ENCODE results near the gene DYRK2.

DYRK2 gene

GRCh38 chr12:67646775-67647174, 1.8 kb upstream of the DYRK2 start:
- DNase-seq (ENCODE audit: low spot score), result no peak

- DNase-seq (ENCODE audit: low spot score), result no peak
Measured at GRCh38 chr12:67647181-67647798, 1.3 kb upstream of the DYRK2 start.

DNA sequence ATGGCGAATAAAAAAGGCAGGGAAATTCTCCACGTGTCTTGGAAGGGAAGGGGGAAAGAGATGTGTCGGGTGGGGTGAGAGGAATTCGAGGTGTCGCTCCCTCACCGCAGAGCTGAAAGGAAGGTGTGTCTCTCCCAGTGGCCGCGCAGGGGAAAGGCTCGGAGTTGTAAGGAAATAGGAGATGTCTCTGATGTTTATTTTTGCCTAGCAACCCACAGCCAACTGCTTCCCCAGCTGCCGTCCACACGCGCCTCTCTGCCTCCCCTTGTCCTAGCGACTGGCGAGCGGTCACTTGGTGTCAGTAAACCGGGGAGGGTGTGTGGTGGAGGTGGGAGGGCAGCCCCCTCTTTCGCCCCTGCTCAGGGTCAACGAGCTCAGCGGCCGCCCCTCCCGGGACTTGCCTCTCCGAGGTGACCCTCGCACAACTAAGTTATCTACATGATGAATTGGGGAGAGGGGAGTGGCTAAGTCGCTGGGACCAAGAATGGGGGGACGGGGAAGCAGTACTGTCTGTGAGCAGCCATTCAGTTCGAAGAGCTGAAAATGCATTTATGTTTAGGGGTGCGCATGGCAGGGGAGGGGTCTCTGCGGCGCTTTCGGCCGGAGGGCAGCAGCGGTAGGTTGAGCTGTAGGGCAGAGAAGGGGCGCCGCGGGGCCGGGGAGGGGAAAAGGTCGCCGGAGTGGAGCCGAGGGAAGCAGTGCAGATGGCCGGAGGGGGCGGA, 585 bp upstream of the DYRK2 start:
- peak; percentile 82 for DNase-seq (ENCODE audit: low spot score)

DNA sequence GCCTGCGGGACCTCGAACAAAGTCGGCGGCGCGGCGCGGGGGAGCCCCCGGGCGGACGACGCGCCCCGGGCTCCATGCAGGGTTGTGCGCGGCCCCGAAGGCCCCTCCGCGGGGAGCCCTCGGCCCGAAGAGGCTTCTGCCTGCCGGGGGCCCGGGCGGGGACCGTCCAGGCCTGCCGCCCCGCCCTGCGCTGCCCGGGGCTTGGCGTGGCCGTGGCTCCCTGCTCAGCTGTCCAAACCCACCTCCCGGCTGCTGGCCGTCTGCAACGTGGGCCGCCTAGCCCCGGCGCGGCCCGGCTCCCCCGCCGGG, 670 bp downstream of the DYRK2 start:
- DNase-seq (ENCODE audit: low spot score), result no peak

DNA sequence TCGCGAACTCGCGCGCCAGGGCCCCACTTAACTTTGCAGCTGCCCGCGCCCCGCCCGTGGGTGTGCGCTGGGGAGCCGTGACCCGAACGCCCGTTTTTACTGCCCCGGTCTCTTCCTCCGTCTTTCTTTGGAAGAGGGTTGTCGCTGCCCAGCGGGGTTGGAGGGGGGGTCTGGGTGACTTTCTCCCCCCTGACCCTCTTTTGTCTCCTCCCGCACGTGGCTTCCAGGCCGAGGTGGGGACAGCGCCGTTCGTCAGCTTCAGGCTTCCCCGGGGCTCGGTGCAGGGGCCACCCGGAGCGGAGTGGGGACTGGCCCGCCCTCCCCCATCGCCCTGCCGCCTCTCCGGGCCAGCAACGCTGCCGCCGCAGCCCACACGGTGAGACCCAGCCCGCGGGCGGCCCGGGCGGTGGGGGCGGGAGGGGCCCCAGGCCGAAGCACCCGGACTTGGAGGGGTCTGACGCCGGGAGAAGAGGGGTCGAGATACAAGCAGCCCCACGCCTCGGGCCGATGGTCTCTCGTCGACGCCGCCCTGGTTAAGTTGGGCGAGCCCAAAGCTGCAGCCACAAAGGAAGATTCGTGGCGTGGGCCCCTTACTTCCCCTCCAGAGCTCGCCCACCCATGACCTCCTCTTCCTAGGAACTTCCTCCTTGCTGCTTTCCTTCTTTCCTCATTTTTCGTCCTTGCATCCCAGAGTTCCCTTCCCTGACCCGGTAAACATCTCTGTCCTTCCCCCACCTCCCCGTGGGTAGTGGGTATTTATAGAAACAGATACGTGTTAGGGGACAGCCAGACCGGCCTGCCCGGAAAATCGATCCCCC, 1.2 kb downstream of the DYRK2 start:
- DNase-seq (ENCODE audit: low spot score), result peak; percentile 22

GRCh38 chr12:67650388-67651131, 2.0 kb downstream of the DYRK2 start:
- DNase-seq (ENCODE audit: low spot score), result peak; percentile 34

DNA sequence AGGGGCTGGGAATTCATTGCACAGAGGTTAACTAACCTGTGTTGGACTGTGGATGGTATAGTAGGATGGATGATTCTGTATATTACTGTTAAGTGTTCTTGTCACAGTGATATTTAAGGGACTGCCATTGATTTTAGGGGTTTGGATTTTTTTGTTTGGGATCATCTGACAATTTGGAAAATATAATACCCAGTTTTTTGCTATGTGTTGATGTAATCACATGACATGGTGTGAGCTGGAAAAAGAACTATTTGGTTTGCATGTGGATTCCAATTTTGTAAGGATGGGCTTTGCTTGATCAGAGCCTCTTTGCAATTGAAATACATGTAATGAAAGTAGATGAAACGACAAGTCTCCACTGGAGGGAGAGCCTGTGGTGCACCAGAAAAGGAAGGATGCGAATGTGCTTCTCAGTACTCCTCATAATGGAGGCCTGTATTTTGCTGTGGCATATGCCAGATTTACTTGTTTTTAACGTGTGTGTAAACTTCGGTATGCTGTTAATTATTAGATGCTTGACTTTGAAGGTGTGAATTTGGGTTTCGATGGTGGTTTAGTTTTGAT, 2.7 kb downstream of the DYRK2 start:
- peak; percentile 9 for DNase-seq (ENCODE audit: low spot score)

- DNase-seq (ENCODE audit: low spot score), result no peak
Measured at GRCh38 chr12:67655829-67656228, 7.3 kb downstream of the DYRK2 start.

GRCh38 chr12:67656251-67656650, 7.7 kb downstream of the DYRK2 start:
- no peak for DNase-seq (ENCODE audit: low spot score)

DNA sequence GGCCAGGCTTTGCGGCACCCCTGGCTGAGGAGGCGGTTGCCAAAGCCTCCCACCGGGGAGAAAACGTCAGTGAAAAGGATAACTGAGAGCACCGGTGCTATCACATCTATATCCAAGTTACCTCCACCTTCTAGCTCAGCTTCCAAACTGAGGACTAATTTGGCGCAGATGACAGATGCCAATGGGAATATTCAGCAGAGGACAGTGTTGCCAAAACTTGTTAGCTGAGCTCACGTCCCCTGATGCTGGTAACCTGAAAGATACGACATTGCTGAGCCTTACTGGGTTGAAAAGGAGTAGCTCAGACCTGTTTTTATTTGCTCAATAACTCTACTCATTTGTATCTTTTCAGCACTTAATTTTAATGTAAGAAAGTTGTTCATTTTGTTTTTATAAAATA, 9.9 kb downstream of the DYRK2 start:
- DNase-seq (ENCODE audit: low spot score), result no peak

GRCh38 chr12:67659292-67659691, 10.7 kb downstream of the DYRK2 start:
- DNase-seq (ENCODE audit: low spot score), result no peak

GRCh38 chr12:67661311-67662021, 12.9 kb downstream of the DYRK2 start:
- DNase-seq (ENCODE audit: low spot score), result no peak

DNA sequence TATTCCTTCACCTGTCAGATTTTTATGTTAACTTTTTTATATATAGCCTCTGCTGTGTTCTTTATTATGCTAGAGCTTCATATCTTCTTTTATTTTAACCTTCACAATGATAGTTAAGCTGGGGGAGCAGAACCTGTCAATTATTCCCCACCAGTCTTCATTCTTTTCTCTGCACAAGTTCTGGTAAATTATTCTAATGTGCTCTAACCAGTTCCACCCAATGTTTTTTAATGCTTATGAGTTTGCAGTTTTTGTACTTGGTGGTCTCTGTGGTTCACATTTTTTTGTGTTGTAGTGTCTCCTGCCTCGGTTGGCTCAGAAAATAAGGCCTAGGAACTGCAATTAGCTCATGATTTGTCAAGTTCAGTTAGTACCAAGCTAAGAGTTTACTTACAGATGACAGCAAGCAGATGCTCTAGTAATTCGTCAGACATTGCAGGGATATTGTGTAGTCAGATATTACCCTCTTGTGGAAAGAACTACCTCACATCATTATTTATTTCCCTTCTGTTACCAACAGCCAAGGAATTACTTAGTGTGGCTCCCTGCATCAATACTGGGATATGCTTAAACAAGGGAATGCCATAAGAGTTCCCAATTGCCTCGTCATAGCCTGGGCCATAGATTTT, 14.5 kb downstream of the DYRK2 start:
- no peak for DNase-seq (ENCODE audit: low spot score)

- no peak for DNase-seq (ENCODE audit: low spot score)
Measured at GRCh38 chr12:67664171-67664570, 15.6 kb downstream of the DYRK2 start.

DNA sequence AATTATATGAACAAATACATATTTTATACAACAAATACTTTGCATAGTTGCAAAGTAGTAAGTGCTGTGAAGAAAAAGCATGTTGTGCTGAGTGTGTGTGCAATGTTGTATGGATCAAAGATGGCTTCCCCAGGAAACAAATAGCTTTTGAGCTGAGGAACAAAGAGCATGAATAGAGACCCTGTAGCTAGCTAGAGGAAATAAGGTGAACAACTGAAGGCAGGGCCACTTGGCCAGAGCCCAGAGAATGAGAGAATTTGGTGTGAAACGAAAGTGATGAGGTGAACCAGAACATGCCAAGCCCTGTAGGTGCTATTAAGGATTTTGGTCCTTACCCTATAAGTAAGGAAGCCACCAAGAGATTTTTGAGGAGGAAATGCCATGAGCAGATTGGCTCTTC, 17.1 kb downstream of the DYRK2 start:
- no peak for DNase-seq (ENCODE audit: low spot score)

DNA sequence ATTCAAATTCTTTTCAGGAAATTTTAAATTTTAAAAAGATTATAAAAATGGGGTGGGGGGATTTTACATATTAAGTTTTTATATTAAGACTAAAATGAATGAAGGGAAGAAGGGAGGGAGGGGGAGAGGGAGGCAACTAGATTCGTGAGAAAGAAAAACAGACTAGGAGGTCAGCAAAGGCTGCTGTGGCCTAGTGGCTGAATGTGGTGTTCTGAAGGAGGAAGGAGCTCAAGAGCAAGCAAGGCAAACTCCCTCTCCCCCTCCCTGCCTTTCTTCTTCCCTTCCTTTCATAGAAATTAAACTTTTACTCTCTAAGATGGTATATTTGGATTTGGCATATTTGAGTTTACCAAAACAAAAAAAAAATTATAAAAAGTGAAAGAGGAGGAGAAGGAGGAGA, 18.1 kb downstream of the DYRK2 start:
- DNase-seq (ENCODE audit: low spot score), result no peak

- DNase-seq (ENCODE audit: low spot score), result peak; percentile 13
Measured at GRCh38 chr12:67667276-67668073, 18.9 kb downstream of the DYRK2 start.

DNA sequence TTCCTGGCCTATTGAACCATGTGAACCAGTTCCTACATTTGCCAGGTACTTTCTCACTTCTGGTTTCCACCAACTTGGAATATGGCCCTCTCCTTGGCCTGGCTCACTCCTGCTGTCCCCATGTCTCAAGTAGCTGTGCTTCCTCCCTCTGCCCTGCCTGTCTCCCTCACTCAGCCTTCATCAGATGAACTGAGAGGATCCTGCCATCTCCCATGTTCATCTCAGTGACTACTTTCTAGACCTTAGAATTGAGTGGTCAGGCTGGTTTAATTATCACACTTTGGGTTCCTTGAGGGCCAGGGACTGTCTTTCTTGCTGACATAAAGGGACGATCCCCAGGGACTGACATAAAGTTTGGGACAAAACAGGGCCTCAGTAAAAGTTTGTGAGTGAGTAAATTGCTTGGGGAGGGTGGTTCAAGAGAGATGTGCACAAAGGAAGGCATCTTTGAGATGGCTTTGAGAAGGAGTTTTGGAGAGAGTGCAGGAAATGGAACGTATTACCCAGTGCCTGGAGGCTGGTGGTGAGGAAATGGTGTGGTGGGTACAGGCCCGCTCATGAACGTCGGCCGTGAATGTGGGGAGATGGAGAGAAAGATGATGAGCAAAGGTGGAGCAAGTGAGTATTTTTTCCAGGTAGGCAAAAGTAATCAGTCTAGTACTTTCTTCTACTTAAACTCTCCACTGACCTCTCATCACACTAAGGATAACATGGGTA, 20.8 kb downstream of the DYRK2 start:
- DNase-seq (ENCODE audit: low spot score), result no peak

DNA sequence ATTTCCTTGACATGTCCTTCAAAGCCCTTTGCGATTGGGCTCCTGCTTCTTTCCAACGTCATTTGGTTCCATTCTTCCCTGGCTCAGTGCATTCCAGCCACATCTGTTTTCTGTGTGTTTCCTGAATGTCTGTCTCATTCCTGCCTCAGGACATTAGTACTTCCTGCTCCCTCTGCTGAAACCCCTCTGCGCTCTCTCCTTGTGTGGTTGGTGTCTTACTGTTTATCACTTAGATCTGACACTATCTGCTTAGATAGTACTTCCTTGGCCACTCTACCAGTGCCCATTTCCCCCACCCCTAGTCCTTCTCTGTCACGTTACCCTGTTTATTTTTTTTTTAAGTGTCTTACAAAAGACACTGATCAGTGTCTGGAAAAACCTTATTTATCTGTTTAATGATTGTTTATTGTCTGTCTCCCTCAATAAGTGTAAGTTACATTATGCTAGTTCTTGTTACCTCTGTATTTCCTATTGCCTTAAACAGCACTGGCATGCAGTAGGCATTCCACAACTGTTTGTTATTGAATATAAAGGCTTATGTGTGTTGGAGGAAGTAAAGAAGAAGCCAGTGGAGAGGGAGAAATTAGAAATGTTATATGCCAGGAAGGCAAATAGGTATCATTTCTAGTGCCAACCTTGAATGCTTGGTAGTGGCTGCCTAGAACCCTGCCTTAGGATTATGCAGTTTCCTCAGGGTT, 21.5 kb downstream of the DYRK2 start:
- DNase-seq (ENCODE audit: low spot score), result no peak

All from cerebellar cortex (tissue), 1 donor.